Progenitor cell of endocrine pancreas (in vitro differentiated cells): Measurements from ENCODE around the gene TTLL8. TPM values are rescaled to one million over a fixed set of nuclear protein-coding genes. Genes with fewer than 3 reads are reported as not detected.

Source experiments
- DNase-seq: peaks from one replicate; pipeline ENCODE4 v3.0.0; 2021; ENCODE audit warnings: low spot score; ENCODE audit not compliant: unreplicated experiment
- H3K27ac Mint-ChIP-seq: 2 replicates; pipeline ENCODE4 v1.8.0; 2021; ENCODE audit warnings: mild to moderate bottlenecking, moderate library complexity, mixed read lengths
- H3K27me3 Mint-ChIP-seq: 2 replicates; pipeline ENCODE4 v1.8.0; 2021; ENCODE audit warnings: mixed read lengths
- H3K36me3 Mint-ChIP-seq: 2 replicates; pipeline ENCODE4 v1.8.0; 2022; ENCODE audit warnings: mixed read lengths; ENCODE audit not compliant: insufficient read depth
- H3K4me1 Mint-ChIP-seq: 2 replicates; pipeline ENCODE4 v1.8.0; 2021; ENCODE audit warnings: low read depth, mixed read lengths
- H3K4me3 Mint-ChIP-seq: 2 replicates; pipeline ENCODE4 v1.8.0; 2021; ENCODE audit warnings: low read depth, mild to moderate bottlenecking, moderate library complexity, mixed read lengths
- H3K9me3 Mint-ChIP-seq: 2 replicates; pipeline ENCODE4 v1.8.0; 2021; ENCODE audit warnings: low read depth, mixed read lengths
- total RNA-seq: library from RNA; stranded (reverse); gene quantifications from 2 replicates; pipeline ENCODE4 v1.2.1, GENCODE V29; 2021
- TF ChIP-seq, protein P1 (sequence below): fragments of 200-600 bp; sonication (generic); IDR thresholded peaks from one replicate; pipeline ENCODE4 v1.5.0; 2021; ENCODE audit warnings: antibody characterized with exemption, mild to moderate bottlenecking; ENCODE audit not compliant: unreplicated experiment

The TTLL8 gene
- total RNA-seq, 1 donor from 2014 or later, result not detected

DNA sequence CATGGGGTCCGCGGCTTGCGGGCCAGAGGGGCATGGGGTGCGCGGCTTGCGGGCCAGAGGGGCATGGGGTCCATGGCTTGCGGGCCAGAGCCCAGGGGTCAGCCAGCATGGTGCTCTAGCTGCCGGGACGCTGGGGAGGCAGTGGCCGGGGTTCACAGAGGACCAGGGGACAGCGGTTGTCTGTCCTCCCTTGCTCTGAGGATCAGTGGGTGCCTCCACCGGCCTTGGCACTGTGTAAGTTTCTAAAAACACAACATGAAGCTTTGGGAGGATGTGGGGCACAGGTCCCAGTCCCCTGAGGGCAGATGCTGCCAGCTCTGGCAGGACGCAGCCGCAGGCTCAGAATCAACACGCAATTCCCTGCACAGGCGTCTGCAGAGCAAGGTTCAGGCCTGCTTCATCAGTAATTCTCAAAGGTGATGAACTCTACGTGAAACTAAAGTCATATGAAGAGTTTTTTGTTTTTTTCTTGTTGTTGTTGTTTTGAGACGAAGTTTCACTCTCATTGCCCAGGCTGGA is 24.2 kb upstream of the TTLL8 start:
- Mint-ChIP-seq H3K36me3 (no peaks in the 10 kb centered on the region), H3K4me1 (peaks cover 5% of the 10 kb centered on the region), H3K4me3 (no peak overlapping the region), H3K9me3 (no peaks in the 10 kb centered on the region), H3K27ac (no peak overlapping the region), H3K27me3 (peaks cover 11% of the 10 kb centered on the region)
- no peak for DNase-seq
- TF ChIP-seq, protein P1, sequence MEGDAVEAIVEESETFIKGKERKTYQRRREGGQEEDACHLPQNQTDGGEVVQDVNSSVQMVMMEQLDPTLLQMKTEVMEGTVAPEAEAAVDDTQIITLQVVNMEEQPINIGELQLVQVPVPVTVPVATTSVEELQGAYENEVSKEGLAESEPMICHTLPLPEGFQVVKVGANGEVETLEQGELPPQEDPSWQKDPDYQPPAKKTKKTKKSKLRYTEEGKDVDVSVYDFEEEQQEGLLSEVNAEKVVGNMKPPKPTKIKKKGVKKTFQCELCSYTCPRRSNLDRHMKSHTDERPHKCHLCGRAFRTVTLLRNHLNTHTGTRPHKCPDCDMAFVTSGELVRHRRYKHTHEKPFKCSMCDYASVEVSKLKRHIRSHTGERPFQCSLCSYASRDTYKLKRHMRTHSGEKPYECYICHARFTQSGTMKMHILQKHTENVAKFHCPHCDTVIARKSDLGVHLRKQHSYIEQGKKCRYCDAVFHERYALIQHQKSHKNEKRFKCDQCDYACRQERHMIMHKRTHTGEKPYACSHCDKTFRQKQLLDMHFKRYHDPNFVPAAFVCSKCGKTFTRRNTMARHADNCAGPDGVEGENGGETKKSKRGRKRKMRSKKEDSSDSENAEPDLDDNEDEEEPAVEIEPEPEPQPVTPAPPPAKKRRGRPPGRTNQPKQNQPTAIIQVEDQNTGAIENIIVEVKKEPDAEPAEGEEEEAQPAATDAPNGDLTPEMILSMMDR, result no peak

DNA sequence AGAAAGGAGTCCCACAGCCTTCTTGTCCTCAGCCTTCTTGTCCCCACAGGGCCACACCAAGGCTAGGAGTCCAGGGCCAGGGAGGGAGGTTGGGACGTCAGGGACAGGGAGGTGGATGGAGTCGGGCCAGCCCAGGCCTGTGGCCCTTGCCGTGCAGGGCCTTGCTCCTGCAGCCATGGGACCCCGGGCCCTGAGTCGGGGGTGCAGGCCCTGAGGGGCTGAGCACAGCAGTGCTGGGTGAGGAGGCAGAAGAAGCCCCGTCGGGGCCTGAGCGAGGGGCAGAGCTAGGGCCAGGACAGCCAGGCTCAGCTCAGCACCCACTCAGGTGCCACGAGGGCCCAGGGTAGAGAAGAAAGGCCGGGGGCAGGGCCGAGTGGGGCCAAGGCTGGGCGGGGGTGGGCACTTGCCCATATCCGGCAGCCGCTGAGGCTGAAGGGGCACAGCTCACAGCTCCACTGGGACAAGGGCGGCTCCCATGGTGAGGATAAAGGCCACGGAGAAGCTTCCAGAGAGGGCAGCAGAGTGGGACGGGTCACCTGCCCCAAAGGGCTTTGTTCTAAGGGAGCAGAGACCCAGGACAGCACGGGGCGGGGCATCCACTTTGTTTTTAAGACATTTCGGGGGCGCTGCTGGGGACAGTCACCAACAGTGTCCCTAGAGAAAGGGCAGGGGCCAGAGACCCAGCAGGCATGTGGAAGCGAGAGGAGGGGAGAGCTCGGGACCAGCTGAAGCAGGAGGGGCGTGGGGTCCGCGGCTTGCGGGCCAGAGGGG is 23.5 kb upstream of the TTLL8 start:
- DNase-seq, result no peak
- H3K4me3 Mint-ChIP-seq, result no peak overlapping the region
- H3K4me1 Mint-ChIP-seq, result peaks cover 5% of the 10 kb centered on the region
- peaks cover 12% of the 10 kb centered on the region for H3K27me3 Mint-ChIP-seq
- TF ChIP-seq, protein P1, result no peak
- H3K9me3 Mint-ChIP-seq, result no peaks in the 10 kb centered on the region
- H3K36me3 Mint-ChIP-seq, result no peaks in the 10 kb centered on the region
- no peak overlapping the region for H3K27ac Mint-ChIP-seq

DNA sequence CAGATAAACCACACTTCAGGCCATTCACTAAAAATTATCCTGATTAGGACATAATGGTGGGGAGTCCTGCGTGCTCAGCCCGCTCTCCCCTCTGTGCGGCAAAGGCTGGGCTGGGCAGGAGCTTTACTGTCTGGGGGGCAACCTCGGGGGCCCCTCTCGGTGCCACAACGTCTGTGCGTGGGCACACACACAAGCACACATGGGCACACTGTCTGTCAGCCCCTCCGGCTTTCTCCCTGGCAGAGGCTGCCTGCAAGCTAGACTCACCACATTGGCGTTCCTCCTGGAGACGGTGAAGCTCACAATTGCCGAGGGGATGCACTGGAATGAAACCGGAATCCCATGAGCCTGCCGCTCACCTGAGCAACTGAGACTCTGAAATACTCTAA is 22.0 kb upstream of the TTLL8 start:
- H3K4me1 Mint-ChIP-seq, result peaks cover under 1% of the 10 kb centered on the region
- no peaks in the 10 kb centered on the region for H3K9me3 Mint-ChIP-seq
- no peak overlapping the region for H3K4me3 Mint-ChIP-seq
- TF ChIP-seq, protein P1, result no peak
- DNase-seq, result no peak
- H3K27me3 Mint-ChIP-seq, result peaks cover 15% of the 10 kb centered on the region
- no peaks in the 10 kb centered on the region for H3K36me3 Mint-ChIP-seq
- no peak overlapping the region for H3K27ac Mint-ChIP-seq

DNA sequence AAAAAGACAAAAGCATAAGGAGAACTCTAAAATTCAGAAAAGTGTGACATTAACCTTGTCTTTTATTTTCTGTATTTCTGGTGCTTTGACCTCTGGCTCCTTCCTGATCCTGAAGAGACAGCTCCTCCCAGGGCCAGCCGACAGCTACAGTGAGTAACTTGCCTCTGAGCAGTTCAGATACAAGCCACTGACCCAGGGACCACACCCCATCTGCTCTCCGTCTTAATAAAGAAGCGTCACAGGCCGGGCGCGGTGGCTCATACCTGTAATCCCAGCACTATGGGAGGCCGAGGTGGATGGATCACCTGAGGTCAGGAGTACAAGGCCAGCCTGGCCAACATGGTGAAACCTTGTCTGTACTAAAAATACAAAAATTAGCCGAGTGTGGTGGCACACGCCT is 20.7 kb upstream of the TTLL8 start:
- DNase-seq, result no peak
- TF ChIP-seq, protein P1, result no peak
- Mint-ChIP-seq H3K9me3 (no peaks in the 10 kb centered on the region), H3K27ac (no peak overlapping the region), H3K36me3 (no peaks in the 10 kb centered on the region), H3K4me3 (no peak overlapping the region), H3K27me3 (peaks cover 14% of the 10 kb centered on the region), H3K4me1 (no peaks in the 10 kb centered on the region)

DNA sequence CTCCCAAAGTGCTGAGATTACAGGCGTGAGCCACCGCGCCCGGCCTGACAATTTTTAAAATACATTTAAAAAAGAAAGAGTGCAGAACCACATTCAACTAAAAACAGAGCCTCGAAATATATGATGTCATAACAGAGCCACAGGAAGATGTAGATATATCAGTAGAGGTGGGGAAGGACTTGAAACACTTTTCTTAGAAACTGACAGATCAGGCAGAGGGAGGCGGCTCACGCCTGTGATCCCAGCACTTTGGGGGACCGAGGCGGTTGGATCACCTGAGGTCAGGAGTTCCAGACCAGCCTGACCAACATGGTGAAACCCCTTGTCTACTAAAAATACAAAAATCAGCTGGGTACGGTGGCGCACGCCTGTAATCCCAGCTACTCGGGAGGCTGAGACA is 20.1 kb upstream of the TTLL8 start:
- Mint-ChIP-seq H3K27ac (no peak overlapping the region), H3K36me3 (no peaks in the 10 kb centered on the region), H3K9me3 (no peaks in the 10 kb centered on the region), H3K27me3 (peaks cover 14% of the 10 kb centered on the region), H3K4me1 (no peaks in the 10 kb centered on the region), H3K4me3 (no peak overlapping the region)
- no peak for DNase-seq
- TF ChIP-seq, protein P1, result no peak
